Kidney (tissue), 14 donors: Measurements from ENCODE around the gene RNF150. TPM values are rescaled to one million over a fixed set of nuclear protein-coding genes. Genes with fewer than 3 reads are reported as not detected.

Experiments
- DNase-seq, 5 donors: peaks; one replicate each; pipeline ENCODE4 v3.0.0-alpha.2; 2013 to 2020
- FAIRE-seq: peaks from 2 replicates; lab custom pipeline; 2012; peaks lifted over from hg19 to GRCh38; lab: Jason Lieb, UNC
- H3K27ac ChIP-seq, 2 donors: one replicate each; pipeline ENCODE4 v1.7.0; 2013; ENCODE audit warnings: low read depth in 2 of 2, low read length in 2 of 2, inconsistent platforms in 1 of 2
- H3K27me3 ChIP-seq: one replicate; pipeline ENCODE4 v1.7.1; 2013; ENCODE audit warnings: low read length, inconsistent platforms; ENCODE audit not compliant: control insufficient read depth, insufficient read depth
- H3K36me3 ChIP-seq, 3 donors: one replicate each; pipeline versions ENCODE4 v1.7.0 to v1.7.1; 2013; ENCODE audit warnings: low read length in 3 of 3, control low read depth in 1 of 3, inconsistent platforms in 1 of 3; ENCODE audit not compliant: insufficient read depth in 3 of 3, control insufficient read depth in 2 of 3
- H3K4me1 ChIP-seq, 3 donors: one replicate each; pipeline versions ENCODE4 v1.7.0 to v1.7.1; 2013; ENCODE audit warnings: low read length in 3 of 3, inconsistent platforms in 1 of 3, low read depth in 1 of 3; ENCODE audit not compliant: control insufficient read depth in 2 of 3, insufficient read depth in 2 of 3
- H3K4me3 ChIP-seq, 3 donors: one replicate each; pipeline versions ENCODE4 v1.7.0 to v1.8.1; 2013; ENCODE audit warnings: low read length in 3 of 3, control low read depth in 1 of 3, inconsistent platforms in 1 of 3
- H3K9ac ChIP-seq, 3 donors: one replicate each; pipeline versions ENCODE4 v1.7.0 to v1.7.1; 2013; ENCODE audit warnings: low read length in 3 of 3, control low read depth in 1 of 3, inconsistent platforms in 1 of 3
- H3K9me3 ChIP-seq, 3 donors: one replicate each; pipeline versions ENCODE4 v1.7.0 to v1.7.1; 2013; ENCODE audit warnings: low read length in 3 of 3, control low read depth in 1 of 3, inconsistent platforms in 1 of 3; ENCODE audit not compliant: control insufficient read depth in 2 of 3, insufficient read depth in 1 of 3
- intact Hi-C: fragments of 100-400 bp; cut with DNase I; formaldehyde crosslinking; loops from one replicate; pipeline ENCODE4 v1.11.1; 2022
- polyA plus RNA-seq: library from polyadenylated mRNA; stranded (reverse); fragments of 350-450 nt; fragmentation: Illumina TruSeq; extraction: RNeasy Lipid Tissue Mini Kit (QIAGEN cat#74804); gene quantifications from one replicate; pipeline ENCODE4 v1.2.3, GENCODE V29; 2014; ENCODE audit warnings: low read depth, low replicate concordance; ENCODE audit not compliant: insufficient read depth
- total RNA-seq: library from RNA; stranded (reverse); fragmentation: NEBNext Ultra II Directional; extraction: Animal tissue kit (Norgen Biotek cat#: 25700); gene quantifications from one replicate; pipeline ENCODE4 v1.2.1, GENCODE V29; 2021
- TF ChIP-seq, protein P1 (sequence below): IDR thresholded peaks from 3 replicates; pipeline ENCODE4 v1.5.1; 2012; ENCODE audit warnings: mild to moderate bottlenecking, moderate library complexity, borderline replicate concordance; ENCODE audit not compliant: insufficient read depth; ENCODE audit errors: extremely low read depth
- donor health status: control.
- donor health status: control.
- donor health status: control.
- donor health status: control.
- donor health status: control.
- donor health status: DM: yes; HTN: yes; CAD: no.
- donor health status: Normal renal cell carcinoma (clear cell type).

RNF150 gene
- total and polyA plus RNA-seq, 2 donors from 2014 or later, result 5.0 to 34.2 TPM

GRCh38 chr4:140947506-140947905 lies 185.8 kb downstream of the RNF150 start:
- DNase-seq (no peak), FAIRE-seq (no peak)
- Histone ChIP-seq H3K9ac (no peak overlapping the region), H3K4me1 (no peaks in the 10 kb centered on the region), H3K27ac (no peak overlapping the region), H3K9me3 (no peaks in the 10 kb centered on the region), H3K36me3 (no peaks in the 10 kb centered on the region), H3K4me3 (no peak overlapping the region), H3K27me3 (no peaks in the 10 kb centered on the region)
- intact Hi-C loops, result no loop called here
- TF ChIP-seq, protein P1, sequence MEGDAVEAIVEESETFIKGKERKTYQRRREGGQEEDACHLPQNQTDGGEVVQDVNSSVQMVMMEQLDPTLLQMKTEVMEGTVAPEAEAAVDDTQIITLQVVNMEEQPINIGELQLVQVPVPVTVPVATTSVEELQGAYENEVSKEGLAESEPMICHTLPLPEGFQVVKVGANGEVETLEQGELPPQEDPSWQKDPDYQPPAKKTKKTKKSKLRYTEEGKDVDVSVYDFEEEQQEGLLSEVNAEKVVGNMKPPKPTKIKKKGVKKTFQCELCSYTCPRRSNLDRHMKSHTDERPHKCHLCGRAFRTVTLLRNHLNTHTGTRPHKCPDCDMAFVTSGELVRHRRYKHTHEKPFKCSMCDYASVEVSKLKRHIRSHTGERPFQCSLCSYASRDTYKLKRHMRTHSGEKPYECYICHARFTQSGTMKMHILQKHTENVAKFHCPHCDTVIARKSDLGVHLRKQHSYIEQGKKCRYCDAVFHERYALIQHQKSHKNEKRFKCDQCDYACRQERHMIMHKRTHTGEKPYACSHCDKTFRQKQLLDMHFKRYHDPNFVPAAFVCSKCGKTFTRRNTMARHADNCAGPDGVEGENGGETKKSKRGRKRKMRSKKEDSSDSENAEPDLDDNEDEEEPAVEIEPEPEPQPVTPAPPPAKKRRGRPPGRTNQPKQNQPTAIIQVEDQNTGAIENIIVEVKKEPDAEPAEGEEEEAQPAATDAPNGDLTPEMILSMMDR, result no peak

- H3K4me3 ChIP-seq, result no peak overlapping the region
- FAIRE-seq (no peak), DNase-seq (no peak)
- TF ChIP-seq, protein P1, result no peak
- no peaks in the 10 kb centered on the region for H3K4me1 ChIP-seq
- H3K27me3 ChIP-seq, result no peaks in the 10 kb centered on the region
- intact Hi-C loops, result no loop called here
- H3K36me3 ChIP-seq, result no peaks in the 10 kb centered on the region
- H3K9me3 ChIP-seq, result no peaks in the 10 kb centered on the region
- H3K27ac ChIP-seq, result no peak overlapping the region
- no peak overlapping the region for H3K9ac ChIP-seq
Observed at GRCh38 chr4:140945106-140945505, 188.2 kb downstream of the RNF150 start.

- TF ChIP-seq, protein P1, result no peak
- Histone ChIP-seq H3K27me3 (no peaks in the 10 kb centered on the region), H3K4me1 (no peaks in the 10 kb centered on the region), H3K4me3 (no peak overlapping the region), H3K9me3 (no peaks in the 10 kb centered on the region), H3K9ac (no peak overlapping the region), H3K36me3 (no peaks in the 10 kb centered on the region), H3K27ac (no peak overlapping the region)
- no peak for FAIRE-seq
- DNase-seq, result no peak
- intact Hi-C loops, result no loop called here
Observed at GRCh38 chr4:140944572-140944971, 188.7 kb downstream of the RNF150 start.

DNA sequence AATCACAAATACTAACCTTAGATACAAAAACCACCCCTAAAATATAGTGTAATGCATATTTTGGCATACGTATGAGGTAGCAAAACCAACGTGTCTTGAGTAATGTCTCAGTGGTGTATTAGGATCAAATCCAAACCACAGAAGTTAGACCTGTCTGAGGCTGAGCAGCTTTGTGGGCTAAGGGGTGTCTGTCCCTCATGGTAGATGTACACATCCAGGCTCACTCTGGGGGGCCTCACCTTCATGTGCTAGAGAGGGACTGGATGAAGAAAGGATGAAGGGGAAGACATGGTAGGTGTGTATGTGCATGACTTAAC lies 189.1 kb downstream of the RNF150 start:
- Histone ChIP-seq H3K4me3 (no peak overlapping the region), H3K27ac (no peak overlapping the region)

More for the DNA sequence above, 189.1 kb downstream of the RNF150 start:
- H3K9ac ChIP-seq, result no peak overlapping the region
- H3K4me1 ChIP-seq, result no peaks in the 10 kb centered on the region
- no peaks in the 10 kb centered on the region for H3K9me3 ChIP-seq
- TF ChIP-seq, protein P1, result no peak
- H3K27me3 ChIP-seq, result no peaks in the 10 kb centered on the region
- no peaks in the 10 kb centered on the region for H3K36me3 ChIP-seq
- FAIRE-seq (no peak), DNase-seq (no peak)
- intact Hi-C loops, result no loop called here
